ENCODE data around the gene FBXL20. TPM values are rescaled to one million over a fixed set of nuclear protein-coding genes. Genes with fewer than 3 reads are reported as not detected.

Gene FBXL20
- total and polyA plus RNA-seq, 4 donors = 1.6 to 8.4 (median 5.2) TPM

GRCh38 chr17:39222151-39222550 is 179.3 kb downstream of the FBXL20 start:
- no peak for DNase-seq (ENCODE audit: low spot score)
- TF ChIP-seq REST (IDR thresholded peaks at IDR 0.05) (no peak), SP1 (IDR thresholded peaks at IDR 0.05) (no peak), NR2F2 (IDR thresholded peaks at IDR 0.05) (no peak), CTCF (IDR thresholded peaks at IDR 0.05; ENCODE audit: low read depth, low read length, missing input control) (no peak), HNF4G (IDR thresholded peaks at IDR 0.05) (no peak), FOXA2 (IDR thresholded peaks at IDR 0.05) (no peak), ZBTB33 (IDR thresholded peaks at IDR 0.05) (no peak)
- no peak overlapping the region for H3K4me3 ChIP-seq (ENCODE audit: low read depth in 1 of 3, low read length in 3 of 3)

GRCh38 chr17:39221572-39221971 is 179.9 kb downstream of the FBXL20 start:
- no peak for TF ChIP-seq NR2F2 (IDR thresholded peaks at IDR 0.05)
- TF ChIP-seq HNF4G (IDR thresholded peaks at IDR 0.05) = no peak
- TF ChIP-seq EGR1 (IDR thresholded peaks at IDR 0.05; ENCODE audit: low read depth in 2 of 2) = no peak
- TF ChIP-seq JUND (IDR thresholded peaks at IDR 0.05) = no peak
- DNase-seq (ENCODE audit: low spot score) = no peak
- Histone ChIP-seq H3K27me3 (ENCODE audit: control insufficient read depth in 4 of 4, insufficient read depth in 4 of 4, low read length in 3 of 4) (peaks cover 0 to 6% (median 4%) of the 10 kb centered on the region in 4 donors), H3K9me3 (ENCODE audit: control insufficient read depth in 4 of 4, low read length in 3 of 4) (no peaks in the 10 kb centered on the region), H3K4me1 (ENCODE audit: control insufficient read depth in 4 of 4, insufficient read depth in 4 of 4, low read length in 3 of 4) (peaks cover 0 to 15% (median 6%) of the 10 kb centered on the region in 4 donors), H3K27ac (ENCODE audit: low read depth in 1 of 2, low read length in 2 of 2) (no peak overlapping the region), H3K36me3 (ENCODE audit: control insufficient read depth in 4 of 4, insufficient read depth in 3 of 4, low read depth in 1 of 4, low read length in 3 of 4) (no peaks in the 10 kb centered on the region), H3K9ac (ENCODE audit: low read depth in 1 of 2, low read length in 2 of 2) (no peak overlapping the region), H3K4me3 (ENCODE audit: low read depth in 1 of 3, low read length in 3 of 3) (no peak overlapping the region)
- 92% methylated on average over 6 of the region's 6 CpGs for WGBS

More at GRCh38 chr17:39222151-39222550, 179.3 kb downstream of the FBXL20 start:
- Histone ChIP-seq H3K36me3 (ENCODE audit: control insufficient read depth in 4 of 4, insufficient read depth in 3 of 4, low read depth in 1 of 4, low read length in 3 of 4) (no peaks in the 10 kb centered on the region), H3K9me3 (ENCODE audit: control insufficient read depth in 4 of 4, low read length in 3 of 4) (no peaks in the 10 kb centered on the region), H3K9ac (ENCODE audit: low read depth in 1 of 2, low read length in 2 of 2) (no peak overlapping the region), H3K27me3 (ENCODE audit: control insufficient read depth in 4 of 4, insufficient read depth in 4 of 4, low read length in 3 of 4) (peaks cover 0 to 6% (median 4%) of the 10 kb centered on the region in 4 donors), H3K27ac (ENCODE audit: low read depth in 1 of 2, low read length in 2 of 2) (no peak overlapping the region), H3K4me1 (ENCODE audit: control insufficient read depth in 4 of 4, insufficient read depth in 4 of 4, low read length in 3 of 4) (peaks cover 0 to 15% (median 6%) of the 10 kb centered on the region in 4 donors)
- 87% methylated on average over 7 of the region's 7 CpGs for WGBS

- Histone ChIP-seq H3K4me1 (ENCODE audit: control insufficient read depth in 4 of 4, insufficient read depth in 4 of 4, low read length in 3 of 4) (peaks cover 0 to 3% (median under 1%) of the 10 kb centered on the region in 4 donors), H3K9me3 (ENCODE audit: control insufficient read depth in 4 of 4, low read length in 3 of 4) (no peaks in the 10 kb centered on the region), H3K4me3 (ENCODE audit: low read depth in 1 of 3, low read length in 3 of 3) (no peak overlapping the region), H3K9ac (ENCODE audit: low read depth in 1 of 2, low read length in 2 of 2) (no peak overlapping the region), H3K27me3 (ENCODE audit: control insufficient read depth in 4 of 4, insufficient read depth in 4 of 4, low read length in 3 of 4) (no peaks in the 10 kb centered on the region), H3K36me3 (ENCODE audit: control insufficient read depth in 4 of 4, insufficient read depth in 3 of 4, low read depth in 1 of 4, low read length in 3 of 4) (no peaks in the 10 kb centered on the region), H3K27ac (ENCODE audit: low read depth in 1 of 2, low read length in 2 of 2) (no peak overlapping the region)
- DNase-seq (ENCODE audit: low spot score) = no peak
- no peak for TF ChIP-seq RXRA (IDR thresholded peaks at IDR 0.05)
- no peak for TF ChIP-seq MAX (IDR thresholded peaks at IDR 0.05)
- no peak for TF ChIP-seq GABPA (IDR thresholded peaks at IDR 0.05 in 1 of 2, conservative IDR thresholded peaks at IDR 0.05 in 1 of 2)
- no peak for TF ChIP-seq HNF4A (conservative IDR thresholded peaks at IDR 0.05)
- no peak for TF ChIP-seq CTCF (IDR thresholded peaks at IDR 0.05; ENCODE audit: low read depth, low read length, missing input control)
- no peak for TF ChIP-seq EGR1 (IDR thresholded peaks at IDR 0.05; ENCODE audit: low read depth in 2 of 2)
- no peak for TF ChIP-seq FOXA2 (IDR thresholded peaks at IDR 0.05)
- TF ChIP-seq YY1 (IDR thresholded peaks at IDR 0.05) = no peak
- no peak for TF ChIP-seq ATF3 (IDR thresholded peaks at IDR 0.05)
- TF ChIP-seq NR2F2 (IDR thresholded peaks at IDR 0.05) = no peak
- no peak for TF ChIP-seq JUND (IDR thresholded peaks at IDR 0.05)
- 59% methylated on average over 8 of the region's 8 CpGs for WGBS
Observed at GRCh38 chr17:39219647-39220154, 181.7 kb downstream of the FBXL20 start.

All from liver (tissue), 9 donors.